IMR-90 (cell line): ENCODE measurements around the gene CST3. TPM values are rescaled to one million over a fixed set of nuclear protein-coding genes. Genes with fewer than 3 reads are reported as not detected.

Experiments used
- ATAC-seq: fragments of 200-7000 bp; cut with Tn5 transposase; 2 replicates; pipeline ENCODE4 v1.9.1; 2020; ENCODE audit warnings: low read depth, mild to moderate bottlenecking, moderate library complexity
- BruUV-seq: library from RNA; stranded (reverse); fragments of 400-500 nt; replicated peaks from 2 replicates; lab custom pipeline; 2021; lab: Mats Ljungman, UMichigan
- CTCF ChIA-PET: fragments of 300-600 bp; formaldehyde crosslinking; extraction: SDS; loops from one replicate; lab custom pipeline; 2021; ENCODE audit warnings: antibody characterized with exemption; lab: Yijun Ruan, JAX
- POLR2A ChIA-PET: fragments of 300-600 bp; sonication (Branson Sonifier 250); formaldehyde crosslinking; loops from one replicate; lab custom pipeline; 2022; ENCODE audit warnings: antibody characterized with exemption; ENCODE audit not compliant: unreplicated experiment; lab: Charles Lee
- DNase-seq: peaks from one replicate; pipeline ENCODE4 v3.0.0; 2013
- H2AFZ ChIP-seq: replicated peaks from 2 replicates; pipeline ENCODE3; 2013; ENCODE audit warnings: low read length, mild to moderate bottlenecking; ENCODE audit not compliant: poor library complexity
- H2AK5ac ChIP-seq: 2 replicates; pipeline ENCODE4 v1.6.1; 2013; ENCODE audit warnings: low read depth, low read length, inconsistent platforms
- H2AK9ac ChIP-seq: replicated peaks from 2 replicates; pipeline ENCODE3; 2013; ENCODE audit warnings: mild to moderate bottlenecking, low read depth, low read length, moderate library complexity; ENCODE audit not compliant: poor library complexity
- H2BK120ac ChIP-seq: 2 replicates; pipeline ENCODE4 v1.6.1; 2013; ENCODE audit warnings: low read depth, low read length, inconsistent platforms
- H2BK15ac ChIP-seq: 3 replicates; pipeline ENCODE4 v1.6.1; 2013; ENCODE audit warnings: low read depth, low read length, inconsistent platforms
- H2BK20ac ChIP-seq: 2 replicates; pipeline ENCODE4 v1.6.1; 2013; ENCODE audit warnings: low read depth, mild to moderate bottlenecking, inconsistent platforms, low read length, moderate library complexity
- H2BK5ac ChIP-seq: 2 replicates; pipeline ENCODE4 v1.6.1; 2013; ENCODE audit warnings: mild to moderate bottlenecking, low read depth, low read length, inconsistent platforms; ENCODE audit not compliant: poor library complexity, severe bottlenecking
- H3K14ac ChIP-seq: replicated peaks from 2 replicates; pipeline ENCODE4 v1.6.1; 2013; ENCODE audit warnings: low read depth, low read length, inconsistent platforms
- H3K18ac ChIP-seq: 2 replicates; pipeline ENCODE4 v1.6.1; 2013; ENCODE audit warnings: low read depth, low read length, control low read depth
- H3K23ac ChIP-seq: 2 replicates; pipeline ENCODE4 v1.6.1; 2013; ENCODE audit warnings: low read depth, low read length, inconsistent platforms
- H3K27ac ChIP-seq: 2 replicates; pipeline ENCODE4 v1.5.1; 2013; ENCODE audit warnings: mild to moderate bottlenecking, control low read depth, low read length; ENCODE audit not compliant: insufficient read depth
- H3K27me3 ChIP-seq: 2 replicates; pipeline ENCODE4 v1.6.1; 2013; ENCODE audit warnings: low read length; ENCODE audit not compliant: control insufficient read depth, insufficient read depth
- H3K36me3 ChIP-seq: 2 replicates; pipeline ENCODE4 v1.6.1; 2013; ENCODE audit warnings: low read length, mixed read lengths; ENCODE audit not compliant: control insufficient read depth, insufficient read depth
- H3K4ac ChIP-seq: 2 replicates; pipeline ENCODE4 v1.6.1; 2013; ENCODE audit warnings: low read depth, low read length, inconsistent platforms
- H3K4me1 ChIP-seq: 2 replicates; pipeline ENCODE4 v1.6.1; 2013; ENCODE audit warnings: low read length, mixed read lengths; ENCODE audit not compliant: control insufficient read depth, insufficient read depth
- H3K4me2 ChIP-seq: 2 replicates; pipeline ENCODE4 v1.6.1; 2013; ENCODE audit warnings: low read depth, mild to moderate bottlenecking, control low read depth, low read length, moderate library complexity
- H3K4me3 ChIP-seq: 2 replicates; pipeline ENCODE4 v1.5.1; 2013; ENCODE audit warnings: low read depth, mild to moderate bottlenecking, control low read depth, low read length, moderate library complexity; ENCODE audit not compliant: insufficient read depth
- H3K56ac ChIP-seq: 2 replicates; pipeline ENCODE4 v1.6.1; 2013; ENCODE audit warnings: low read length, inconsistent platforms; ENCODE audit not compliant: insufficient read depth; ENCODE audit errors: extremely low read depth
- H3K79me1 ChIP-seq, 2 experiments: 2 replicates each; pipeline ENCODE4 v1.6.1; 2013; ENCODE audit warnings: low read length in 2 of 2, inconsistent platforms in 1 of 2, low read depth in 1 of 2
- H3K9ac ChIP-seq: 2 replicates; pipeline ENCODE4 v1.6.1; 2013; ENCODE audit warnings: low read depth, low read length, control low read depth
- H3K9me1 ChIP-seq: 2 replicates; pipeline ENCODE4 v1.6.1; 2013; ENCODE audit warnings: low read length, inconsistent platforms; ENCODE audit not compliant: insufficient read depth
- H3K9me3 ChIP-seq: 2 replicates; pipeline ENCODE4 v1.6.1; 2013; ENCODE audit warnings: low read length; ENCODE audit not compliant: control insufficient read depth, insufficient read depth
- H4K20me1 ChIP-seq: 2 replicates; pipeline ENCODE4 v1.6.1; 2013; ENCODE audit warnings: low read length, inconsistent platforms; ENCODE audit not compliant: insufficient read depth
- H4K5ac ChIP-seq: 2 replicates; pipeline ENCODE4 v1.6.1; 2013; ENCODE audit warnings: mild to moderate bottlenecking, low read depth, low read length, control low read depth
- H4K8ac ChIP-seq, 2 experiments: 2 replicates each; pipeline ENCODE4 v1.6.1; 2013; ENCODE audit warnings: low read depth in 2 of 2, low read length in 2 of 2, control low read depth in 1 of 2, inconsistent platforms in 1 of 2
- H4K91ac ChIP-seq: 2 replicates; pipeline ENCODE4 v1.6.1; 2013; ENCODE audit warnings: low read depth, low read length, inconsistent platforms; ENCODE audit not compliant: insufficient read depth
- BHLHE40 ChIP-seq: fragments of 150-350 bp; IDR thresholded peaks from 2 replicates; pipeline ENCODE4 v1.6.1; 2016; ENCODE audit warnings: mild to moderate bottlenecking, low read depth, low read length
- CEBPB ChIP-seq: IDR thresholded peaks from 2 replicates; pipeline ENCODE4 v1.6.1; 2012; ENCODE audit warnings: low read depth, low read length, improper control_type of control experiment
- CHD1 ChIP-seq: IDR thresholded peaks from 2 replicates; pipeline ENCODE4 v1.6.1; 2012; ENCODE audit warnings: low read depth, low read length, improper control_type of control experiment
- CTCF ChIP-seq: conservative IDR thresholded peaks from 2 replicates; pipeline ENCODE4 v1.5.1; 2012; ENCODE audit warnings: mild to moderate bottlenecking, low read depth, low read length, improper control_type of control experiment
- ELK1 ChIP-seq: fragments of 150-350 bp; IDR thresholded peaks from 2 replicates; pipeline ENCODE4 v1.6.1; 2016; ENCODE audit warnings: low read depth, mild to moderate bottlenecking, low read length, moderate library complexity, borderline replicate concordance
- FOS ChIP-seq: fragments of 150-350 bp; IDR thresholded peaks from 2 replicates; pipeline ENCODE4 v1.6.1; 2016; ENCODE audit warnings: low read depth, low read length
- MAFK ChIP-seq: IDR thresholded peaks from 2 replicates; pipeline ENCODE4 v1.6.1; 2012; ENCODE audit warnings: low read depth, low read length, improper control_type of control experiment
- MAZ ChIP-seq: IDR thresholded peaks from 2 replicates; pipeline ENCODE4 v1.6.1; 2012; ENCODE audit warnings: low read depth, mild to moderate bottlenecking, low read length, improper control_type of control experiment, moderate library complexity, borderline replicate concordance
- MXI1 ChIP-seq: IDR thresholded peaks from 2 replicates; pipeline ENCODE4 v1.6.1; 2012; ENCODE audit warnings: low read depth, mild to moderate bottlenecking, low read length, moderate library complexity, borderline replicate concordance
- NFE2L2 ChIP-seq: fragments of 150-350 bp; IDR thresholded peaks from 2 replicates; pipeline ENCODE4 v1.6.1; 2016; ENCODE audit warnings: low read depth, mild to moderate bottlenecking, low read length
- POLR2A ChIP-seq: IDR thresholded peaks from 2 replicates; pipeline ENCODE4 v1.6.1; 2012; ENCODE audit warnings: mild to moderate bottlenecking, low read depth, low read length
- RAD21 ChIP-seq: IDR thresholded peaks from 2 replicates; pipeline ENCODE4 v1.6.1; 2012; ENCODE audit warnings: low read length, improper control_type of control experiment
- RCOR1 ChIP-seq: IDR thresholded peaks from 2 replicates; pipeline ENCODE4 v1.6.1; 2012; ENCODE audit warnings: mild to moderate bottlenecking, low read length, improper control_type of control experiment; ENCODE audit not compliant: insufficient replicate concordance
- RFX5 ChIP-seq: IDR thresholded peaks from 2 replicates; pipeline ENCODE4 v1.8.0; 2012; ENCODE audit warnings: low read depth, mild to moderate bottlenecking, low read length, moderate library complexity
- SMC3 ChIP-seq: fragments of 150-350 bp; IDR thresholded peaks from 2 replicates; pipeline ENCODE4 v1.6.1; 2016; ENCODE audit warnings: low read depth, mild to moderate bottlenecking, antibody characterized with exemption, low read length, moderate library complexity
- USF2 ChIP-seq: fragments of 150-350 bp; IDR thresholded peaks from 2 replicates; pipeline ENCODE4 v1.6.1; 2017; ENCODE audit warnings: mild to moderate bottlenecking, antibody characterized with exemption, low read length, low read depth
- WGBS, 2 experiments: methylation state at CpG; one replicate each; pipeline versions ENCODE4 v1.1.5 to v1.1.7; 2013; ENCODE audit warnings: missing lambda C conversion rate in 2 of 2; ENCODE audit not compliant: insufficient read length in 1 of 2; ENCODE audit errors: extremely low coverage in 2 of 2; 5-methylcytosine and 5-hydroxymethylcytosine counted together
- dilution Hi-C: fragments of 300-500 bp; cut with HindIII; formaldehyde crosslinking; loops from one replicate; pipeline ENCODE4 v1.14.3; 2018; ENCODE audit warnings: low sequenced_read_pairs; ENCODE audit not compliant: unreplicated experiment
- in situ Hi-C: fragments of 300-500 bp; cut with MboI; formaldehyde crosslinking; loops from 3 replicates; pipeline ENCODE4 v1.14.3; 2019; ENCODE audit warnings: low sequenced_read_pairs, inconsistent platforms, mixed read lengths
- intact Hi-C: fragments of 100-400 bp; cut with micrococcal nuclease; formaldehyde crosslinking; loops from 2 replicates; pipeline ENCODE4 v1.10.0; 2022
- polyA plus RNA-seq, 3 experiments: library from polyadenylated mRNA; depleted of rRNA; stranded (reverse); fragments of >200 nt; gene quantifications; 2 replicates each; pipeline ENCODE4 v1.2.3, GENCODE V29; 2012; ENCODE audit warnings: low replicate concordance in 1 of 3
- total RNA-seq: library from RNA; depleted of rRNA; stranded (reverse); fragments of >200 nt; gene quantifications from 2 replicates; pipeline ENCODE4 v1.2.3, GENCODE V29; 2012

The CST3 gene
- total and polyA plus RNA-seq, 2 of the 4 experiments (the other 2 are of a cell fraction), result 26.0 to 471 TPM

- Histone ChIP-seq H3K56ac (no peak overlapping the region), H3K18ac (no peak overlapping the region), H4K5ac (no peak overlapping the region), H2AFZ (no peak overlapping the region), H3K4me2 (no peak overlapping the region), H3K9ac (no peak overlapping the region), H3K79me1 (no peaks in the 10 kb centered on the region), H3K36me3 (no peaks in the 10 kb centered on the region), H3K4me1 (no peaks in the 10 kb centered on the region), H3K9me3 (no peaks in the 10 kb centered on the region), H2BK20ac (no peak overlapping the region), H4K8ac (no peak overlapping the region), H2AK5ac (no peak overlapping the region), H3K27me3 (peaks cover 10% of the 10 kb centered on the region), H3K14ac (no peak overlapping the region), H4K91ac (no peak overlapping the region), H3K23ac (no peak overlapping the region), H2AK9ac (no peak overlapping the region), H3K27ac (no peak overlapping the region), H3K4me3 (no peak overlapping the region), H3K9me1 (no peaks in the 10 kb centered on the region), H2BK15ac (no peak overlapping the region), H4K20me1 (no peaks in the 10 kb centered on the region), H2BK120ac (no peak overlapping the region), H2BK5ac (no peak overlapping the region), H3K4ac (no peak overlapping the region)
- no CpG with 5 or more reads among the region's 6 CpGs for WGBS, 2 experiments
- dilution Hi-C loops, result no loop called here
- in situ Hi-C loops, result no loop called here
- intact Hi-C loops, result no loop called here
- BruUV-seq, result no TSS peak
- DNase-seq (no peak), ATAC-seq (no peak)
- CTCF ChIA-PET, result no interaction called here
- POLR2A ChIA-PET, result no interaction called here
- TF ChIP-seq MAZ (no peak), NFE2L2 (no peak), RFX5 (no peak), SMC3 (no peak), CEBPB (no peak), ELK1 (no peak), CHD1 (no peak), POLR2A (no peak), FOS (no peak), CTCF (no peak), BHLHE40 (no peak), MAFK (no peak), USF2 (no peak), RAD21 (no peak), MXI1 (no peak), RCOR1 (no peak)
Observed at GRCh38 chr20:23684261-23684660, 46.5 kb upstream of the CST3 start.
